OCI-LY3 (cell line): ENCODE measurements around the gene PHPT1.

ENCODE experiments used
- EZH2phosphoT487 ChIP-seq: fragments of 200-600 bp; shearing (Covaris generic); IDR thresholded peaks from 2 replicates; pipeline ENCODE4 v1.6.1; 2018; ENCODE audit warnings: antibody characterized with exemption, mixed run types, low read depth
- TF ChIP-seq, protein P1 (sequence below): fragments of 200-600, 300-600 bp; sonication (generic); IDR thresholded peaks from 2 replicates; pipeline ENCODE4 v1.5.1; 2014; ENCODE audit warnings: antibody characterized with exemption, low read length, low read depth

DNA sequence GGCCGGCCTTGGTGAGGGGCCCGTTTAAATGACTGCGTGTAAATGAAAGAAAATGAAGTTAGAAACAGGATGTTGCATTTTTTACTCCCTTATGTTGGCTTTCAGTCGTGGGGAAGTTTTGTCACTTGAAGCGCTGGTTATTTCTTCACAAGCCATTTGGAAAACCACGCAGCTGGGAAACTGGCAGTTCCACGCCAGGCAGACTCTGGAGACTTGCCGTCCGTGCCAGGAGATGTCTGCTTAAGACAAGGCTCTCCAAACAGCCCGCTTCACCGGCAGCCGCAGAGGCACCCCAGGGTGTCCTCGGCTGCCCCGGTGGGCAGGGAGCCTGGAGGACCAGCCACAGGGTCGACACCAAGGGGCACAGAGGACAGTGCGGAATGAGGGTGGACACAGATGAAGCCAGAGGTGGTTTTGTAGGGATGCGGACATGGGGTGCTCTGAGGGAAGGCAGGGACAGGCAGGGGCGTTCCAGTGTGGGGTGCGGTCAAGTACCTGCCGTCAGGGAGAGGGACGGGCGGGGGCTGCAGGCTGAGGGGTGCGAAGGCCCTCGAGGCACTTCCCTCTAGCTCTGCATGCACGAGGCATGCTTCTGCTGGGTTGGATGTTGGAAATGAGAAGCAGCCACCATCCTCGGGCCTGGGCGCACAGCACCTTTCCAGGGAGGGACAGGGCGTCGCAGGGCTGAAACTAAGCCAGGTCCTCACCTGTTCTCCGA is 18.0 kb upstream of the PHPT1 start:
- TF ChIP-seq, protein P1, sequence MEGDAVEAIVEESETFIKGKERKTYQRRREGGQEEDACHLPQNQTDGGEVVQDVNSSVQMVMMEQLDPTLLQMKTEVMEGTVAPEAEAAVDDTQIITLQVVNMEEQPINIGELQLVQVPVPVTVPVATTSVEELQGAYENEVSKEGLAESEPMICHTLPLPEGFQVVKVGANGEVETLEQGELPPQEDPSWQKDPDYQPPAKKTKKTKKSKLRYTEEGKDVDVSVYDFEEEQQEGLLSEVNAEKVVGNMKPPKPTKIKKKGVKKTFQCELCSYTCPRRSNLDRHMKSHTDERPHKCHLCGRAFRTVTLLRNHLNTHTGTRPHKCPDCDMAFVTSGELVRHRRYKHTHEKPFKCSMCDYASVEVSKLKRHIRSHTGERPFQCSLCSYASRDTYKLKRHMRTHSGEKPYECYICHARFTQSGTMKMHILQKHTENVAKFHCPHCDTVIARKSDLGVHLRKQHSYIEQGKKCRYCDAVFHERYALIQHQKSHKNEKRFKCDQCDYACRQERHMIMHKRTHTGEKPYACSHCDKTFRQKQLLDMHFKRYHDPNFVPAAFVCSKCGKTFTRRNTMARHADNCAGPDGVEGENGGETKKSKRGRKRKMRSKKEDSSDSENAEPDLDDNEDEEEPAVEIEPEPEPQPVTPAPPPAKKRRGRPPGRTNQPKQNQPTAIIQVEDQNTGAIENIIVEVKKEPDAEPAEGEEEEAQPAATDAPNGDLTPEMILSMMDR = no peak
- no peak for TF ChIP-seq EZH2phosphoT487
